Breast epithelium (tissue), 4 donors: ENCODE results near the gene FRMPD2. TPM values are rescaled to one million over a fixed set of nuclear protein-coding genes. Genes with fewer than 3 reads are reported as not detected.
"Not testable (repeated sequence)": the region's sequence is repeated elsewhere in the genome, so short reads cannot be mapped to it uniquely, and the experiment has no call there.

Source experiments
- DNase-seq, 2 donors: peaks; one replicate each; pipeline ENCODE4 v3.0.0-alpha.2; 2019; ENCODE audit warnings: low spot score in 2 of 2
- H3K27ac ChIP-seq, 2 donors: fragments of 200-600 bp; sonication (generic) in 1 of 2; one replicate each; pipeline ENCODE4 v1.5.1; 2016 to 2019; ENCODE audit warnings: mild to moderate bottlenecking in 1 of 2
- H3K27me3 ChIP-seq, 2 donors: fragments of 200-600 bp; sonication (generic) in 1 of 2; one replicate each; pipeline versions ENCODE4 v1.5.1 to v1.6.0; 2017 to 2019; ENCODE audit warnings: control low read depth in 1 of 2, mild to moderate bottlenecking in 1 of 2
- H3K36me3 ChIP-seq: fragments of 200-600 bp; one replicate; pipeline ENCODE4 v1.5.1; 2019
- H3K4me1 ChIP-seq, 2 donors: fragments of 200-600 bp; sonication (generic); one replicate each; pipeline ENCODE4 v1.5.1; 2016 to 2019; ENCODE audit warnings: control low read depth in 1 of 2
- H3K4me3 ChIP-seq, 3 donors: fragments of 200-600 bp; sonication (generic); 1 replicate in 2 of 3; 2 replicates in 1 of 3; pipeline ENCODE4 v1.5.1; 2016 to 2019; ENCODE audit warnings: mild to moderate bottlenecking in 3 of 3, moderate library complexity in 2 of 3
- H3K9me3 ChIP-seq, 2 donors: fragments of 200-600 bp; sonication (generic) in 1 of 2; one replicate each; pipeline ENCODE4 v1.5.1; 2016 to 2019; ENCODE audit warnings: control low read depth in 1 of 2
- POLR2A ChIP-seq: fragments of 450-650 bp; IDR thresholded peaks from one replicate; pipeline ENCODE4 v1.6.1; 2016; ENCODE audit warnings: antibody characterized with exemption, mild to moderate bottlenecking, moderate library complexity
- POLR2AphosphoS5 ChIP-seq, 3 donors: sonication (generic); formaldehyde crosslinking; IDR thresholded peaks; one replicate each; pipeline ENCODE4 v1.6.1; 2017; ENCODE audit warnings: antibody characterized with exemption in 3 of 3
- intact Hi-C: fragments of 100-400 bp; cut with DNase I; formaldehyde crosslinking; loops from one replicate; pipeline ENCODE4 v1.15.1; 2023; ENCODE audit warnings: low total_unique reads
- total RNA-seq, 3 donors: library from RNA; depleted of rRNA; stranded (reverse); fragments of >200 nt; gene quantifications; one replicate each; pipeline ENCODE4 v1.1.0, GENCODE V29; 2016
- TF ChIP-seq, protein P1 (sequence below), 3 donors: fragments of 450-650 bp; IDR thresholded peaks; one replicate each; pipeline ENCODE4 v1.5.1; 2016 to 2017; ENCODE audit warnings: antibody characterized with exemption in 3 of 3, mild to moderate bottlenecking in 3 of 3, moderate library complexity in 3 of 3

FRMPD2 gene
- total RNA-seq, 3 donors from 2014 or later, result 1.9 to 4.6 TPM; not detected in 1

DNA sequence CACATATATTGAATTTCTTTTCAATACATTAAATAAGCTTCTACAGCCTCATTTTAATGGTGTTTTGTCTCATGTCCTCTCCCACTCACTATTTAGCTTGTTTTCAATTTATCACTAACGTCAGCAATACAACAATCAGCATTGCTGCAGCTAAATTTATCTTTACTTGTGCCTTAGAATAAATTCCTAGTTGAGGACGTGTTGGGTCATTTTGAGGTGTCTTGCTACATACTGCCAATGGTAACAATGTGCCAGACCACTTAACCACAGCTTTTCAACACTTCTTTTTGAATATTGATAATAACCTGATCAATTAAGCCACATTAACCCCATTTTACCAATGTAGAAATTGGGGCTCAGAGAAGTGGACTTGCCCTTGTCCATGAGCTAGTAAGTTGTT is 26.0 kb downstream of the FRMPD2 start:
- intact Hi-C loops, result no loop called here
- Histone ChIP-seq H3K36me3 (no peaks in the 10 kb centered on the region), H3K4me3 (no peak overlapping the region), H3K27ac (no peak overlapping the region), H3K4me1 (no peaks in the 10 kb centered on the region), H3K9me3 (no peaks in the 10 kb centered on the region), H3K27me3 (no peaks in the 10 kb centered on the region)
- TF ChIP-seq, protein P1, sequence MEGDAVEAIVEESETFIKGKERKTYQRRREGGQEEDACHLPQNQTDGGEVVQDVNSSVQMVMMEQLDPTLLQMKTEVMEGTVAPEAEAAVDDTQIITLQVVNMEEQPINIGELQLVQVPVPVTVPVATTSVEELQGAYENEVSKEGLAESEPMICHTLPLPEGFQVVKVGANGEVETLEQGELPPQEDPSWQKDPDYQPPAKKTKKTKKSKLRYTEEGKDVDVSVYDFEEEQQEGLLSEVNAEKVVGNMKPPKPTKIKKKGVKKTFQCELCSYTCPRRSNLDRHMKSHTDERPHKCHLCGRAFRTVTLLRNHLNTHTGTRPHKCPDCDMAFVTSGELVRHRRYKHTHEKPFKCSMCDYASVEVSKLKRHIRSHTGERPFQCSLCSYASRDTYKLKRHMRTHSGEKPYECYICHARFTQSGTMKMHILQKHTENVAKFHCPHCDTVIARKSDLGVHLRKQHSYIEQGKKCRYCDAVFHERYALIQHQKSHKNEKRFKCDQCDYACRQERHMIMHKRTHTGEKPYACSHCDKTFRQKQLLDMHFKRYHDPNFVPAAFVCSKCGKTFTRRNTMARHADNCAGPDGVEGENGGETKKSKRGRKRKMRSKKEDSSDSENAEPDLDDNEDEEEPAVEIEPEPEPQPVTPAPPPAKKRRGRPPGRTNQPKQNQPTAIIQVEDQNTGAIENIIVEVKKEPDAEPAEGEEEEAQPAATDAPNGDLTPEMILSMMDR (IDR thresholded peaks at IDR 0.05), result no peak
- TF ChIP-seq POLR2A, result no peak
- DNase-seq, result no peak

DNA sequence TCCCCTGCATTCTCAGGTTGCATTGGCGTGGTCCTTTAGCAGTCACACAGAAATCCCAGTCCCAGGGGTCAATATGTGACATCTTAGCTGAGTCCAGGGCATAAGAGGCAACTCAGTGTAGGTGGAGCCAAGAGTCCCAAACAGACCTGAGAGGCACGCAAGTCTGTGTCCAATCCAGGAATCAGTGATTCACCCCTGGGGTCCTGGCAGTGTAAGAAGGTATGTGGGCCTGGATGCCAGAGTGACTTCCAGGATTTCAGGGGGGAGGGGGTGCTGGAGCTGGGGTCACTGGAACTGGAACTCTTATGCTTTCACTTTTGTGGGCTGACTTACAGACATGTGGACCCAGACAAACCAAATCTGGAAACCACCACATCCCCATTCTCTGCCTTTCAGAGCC is 26.8 kb downstream of the FRMPD2 start:
- Histone ChIP-seq H3K4me1 (no peaks in the 10 kb centered on the region), H3K27me3 (no peaks in the 10 kb centered on the region), H3K36me3 (no peaks in the 10 kb centered on the region), H3K9me3 (no peaks in the 10 kb centered on the region), H3K4me3 (no peak overlapping the region), H3K27ac (no peak overlapping the region)
- intact Hi-C loops, result no loop called here
- TF ChIP-seq, protein P1 (IDR thresholded peaks at IDR 0.05), result no peak
- TF ChIP-seq POLR2AphosphoS5 (IDR thresholded peaks at IDR 0.05) (no peak), POLR2A (no peak)
- DNase-seq, result no peak

DNA sequence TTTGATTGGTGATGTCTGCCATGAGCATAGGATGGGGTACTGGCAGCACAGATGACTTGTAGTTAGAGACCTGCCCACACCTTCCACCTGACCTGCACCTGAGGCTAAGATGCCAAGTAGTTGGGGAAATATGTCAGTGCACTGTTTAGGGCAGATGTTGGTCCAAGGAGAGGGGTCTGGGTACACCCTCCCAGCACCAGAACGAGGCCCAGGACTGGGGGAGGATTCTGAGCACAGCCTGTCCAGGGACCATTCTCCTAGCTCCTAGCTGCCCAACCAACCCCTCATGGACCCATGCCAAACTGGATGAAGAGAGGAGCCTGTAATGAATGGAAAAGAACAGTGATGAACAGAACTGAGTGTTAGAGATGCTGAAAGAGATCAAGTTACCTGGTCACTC is 28.0 kb downstream of the FRMPD2 start:
- Histone ChIP-seq H3K4me3 (no peak overlapping the region), H3K27me3 (no peaks in the 10 kb centered on the region), H3K36me3 (no peaks in the 10 kb centered on the region), H3K9me3 (no peaks in the 10 kb centered on the region), H3K27ac (no peak overlapping the region), H3K4me1 (no peaks in the 10 kb centered on the region)
- no peak for DNase-seq
- TF ChIP-seq, protein P1 (IDR thresholded peaks at IDR 0.05), result no peak
- no peak for TF ChIP-seq POLR2A
- no peak for TF ChIP-seq POLR2AphosphoS5 (IDR thresholded peaks at IDR 0.05)
- intact Hi-C loops, result no loop called here

DNA sequence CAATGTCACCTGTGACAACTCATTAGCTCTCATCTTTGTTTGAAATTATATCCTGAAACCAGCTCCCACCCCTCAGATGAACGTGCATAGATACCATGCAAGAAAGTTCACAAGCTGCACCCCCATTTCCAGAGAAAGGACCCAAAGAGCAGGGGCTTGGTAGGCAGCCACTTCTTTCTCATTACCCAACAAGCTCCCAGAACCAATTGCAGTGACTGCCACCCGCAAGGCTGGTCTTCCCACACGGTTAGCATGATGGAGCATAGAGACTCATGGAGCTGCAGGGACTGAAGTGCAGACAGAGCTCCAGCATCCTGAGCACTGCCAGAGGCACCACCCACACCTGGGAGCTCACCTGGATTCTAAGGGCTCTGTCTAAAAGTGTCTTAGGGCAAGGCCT is 28.5 kb downstream of the FRMPD2 start:
- no peak overlapping the region for H3K27ac ChIP-seq
- no peaks in the 10 kb centered on the region for H3K27me3 ChIP-seq
- intact Hi-C loops, result no loop called here
- no peak for DNase-seq
- H3K4me1 ChIP-seq, result no peaks in the 10 kb centered on the region
- H3K4me3 ChIP-seq, result no peak overlapping the region
- H3K9me3 ChIP-seq, result no peaks in the 10 kb centered on the region
- TF ChIP-seq, protein P1 (IDR thresholded peaks at IDR 0.05), result no peak
- TF ChIP-seq POLR2AphosphoS5 (IDR thresholded peaks at IDR 0.05), result no peak
- TF ChIP-seq POLR2A, result no peak
- no peaks in the 10 kb centered on the region for H3K36me3 ChIP-seq

DNA sequence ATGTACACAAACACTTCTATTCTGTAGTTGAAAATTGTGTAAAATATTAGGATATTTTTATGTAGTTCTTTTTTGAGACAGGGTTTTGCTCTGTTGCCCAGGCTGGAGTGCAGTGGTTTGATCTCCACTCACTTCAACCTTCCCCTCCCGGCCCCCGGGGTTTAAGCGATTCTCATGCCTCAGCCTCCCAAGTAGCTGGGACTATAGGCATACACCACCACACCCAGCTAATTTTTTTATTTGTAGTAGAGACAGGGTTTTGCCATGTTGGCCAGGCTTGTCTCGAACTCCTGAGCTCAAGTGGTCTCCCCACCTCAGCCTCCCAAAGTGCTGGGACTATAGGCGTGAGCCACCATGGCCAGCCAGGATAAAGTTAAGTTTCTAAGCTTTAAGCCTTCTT is 30.6 kb downstream of the FRMPD2 start:
- H3K4me1 ChIP-seq, intact Hi-C loops, H3K9me3 ChIP-seq, H3K4me3 ChIP-seq, H3K27me3 ChIP-seq, H3K36me3 ChIP-seq, H3K27ac ChIP-seq, DNase-seq: not testable (repeated sequence)

DNA sequence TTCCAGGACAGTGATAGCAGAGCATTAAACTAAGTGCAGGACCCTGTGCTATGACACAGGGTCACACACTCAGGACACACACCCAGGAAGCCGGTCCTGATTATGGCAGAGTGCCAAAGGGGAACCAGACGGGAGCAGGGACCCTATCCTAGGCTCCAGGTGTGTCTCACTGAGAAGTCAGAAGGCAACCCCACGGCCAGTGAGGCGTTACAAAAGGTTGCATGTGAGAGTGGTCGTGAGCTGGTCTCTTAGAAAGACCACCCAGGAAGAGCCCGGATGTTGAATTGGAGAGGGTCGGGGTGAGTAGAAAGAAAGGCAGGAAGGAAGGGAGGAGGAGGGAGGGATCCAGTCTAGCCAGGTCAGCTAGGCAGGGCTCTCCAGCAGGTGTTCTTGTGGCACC is 31.0 kb downstream of the FRMPD2 start:
- Histone ChIP-seq H3K27ac (no peak overlapping the region), H3K4me3 (no peak overlapping the region), H3K9me3 (no peaks in the 10 kb centered on the region), H3K36me3 (no peaks in the 10 kb centered on the region), H3K4me1 (no peaks in the 10 kb centered on the region), H3K27me3 (no peaks in the 10 kb centered on the region)
- DNase-seq, result no peak
- TF ChIP-seq, protein P1 (IDR thresholded peaks at IDR 0.05), result no peak
- TF ChIP-seq POLR2AphosphoS5 (IDR thresholded peaks at IDR 0.05) (no peak), POLR2A (no peak)
- intact Hi-C loops, result no loop called here
